ENCODE measurements around the gene ROBO1. TPM values are rescaled to one million over a fixed set of nuclear protein-coding genes. Genes with fewer than 3 reads are reported as not detected.

Gene ROBO1
- total and polyA plus RNA-seq, 2 donors from 2014 or later, result 2.1 to 22.1 TPM

DNA sequence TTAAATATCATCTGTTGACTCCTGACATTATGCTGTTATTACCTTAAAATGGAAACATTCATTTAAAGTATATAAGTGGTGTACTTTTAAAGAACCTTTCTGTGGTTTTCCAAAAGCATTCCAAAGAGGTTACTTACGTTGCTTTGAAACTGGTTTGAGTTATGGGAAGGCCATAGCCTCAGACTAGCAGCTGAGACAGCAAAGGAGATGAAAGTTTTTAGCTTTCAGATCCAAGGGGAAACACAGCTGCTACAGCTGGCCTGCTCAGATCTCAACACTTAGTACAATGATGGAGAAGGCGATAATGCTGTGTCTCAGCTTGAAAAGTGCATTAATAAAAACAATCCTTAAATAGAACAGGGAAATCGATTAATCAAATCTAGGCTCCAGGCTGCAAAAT is 921.1 kb downstream of the ROBO1 start:
- intact Hi-C loops (cut with DNase I), result no loop called here
- H3K27ac ChIP-seq (ENCODE audit: low read depth in 2 of 2, low read length in 2 of 2), result no peak overlapping the region
- H3K27me3 ChIP-seq (ENCODE audit: control insufficient read depth, insufficient read depth, low read length), result no peaks in the 10 kb centered on the region
- no peaks in the 10 kb centered on the region for H3K36me3 ChIP-seq (ENCODE audit: control insufficient read depth in 2 of 3, insufficient read depth in 3 of 3, low read length in 3 of 3)
- H3K9me3 ChIP-seq (ENCODE audit: control insufficient read depth in 2 of 3, insufficient read depth in 1 of 3, low read length in 3 of 3), result no peaks in the 10 kb centered on the region
- H3K4me1 ChIP-seq (ENCODE audit: control insufficient read depth in 2 of 3, insufficient read depth in 2 of 3, low read depth in 1 of 3, low read length in 3 of 3), result no peaks in the 10 kb centered on the region
- H3K4me3 ChIP-seq (ENCODE audit: low read length in 3 of 3), result no peak overlapping the region
- FAIRE-seq, result no peak
- no peak overlapping the region for H3K9ac ChIP-seq (ENCODE audit: low read length in 3 of 3)
- TF ChIP-seq, protein P1, sequence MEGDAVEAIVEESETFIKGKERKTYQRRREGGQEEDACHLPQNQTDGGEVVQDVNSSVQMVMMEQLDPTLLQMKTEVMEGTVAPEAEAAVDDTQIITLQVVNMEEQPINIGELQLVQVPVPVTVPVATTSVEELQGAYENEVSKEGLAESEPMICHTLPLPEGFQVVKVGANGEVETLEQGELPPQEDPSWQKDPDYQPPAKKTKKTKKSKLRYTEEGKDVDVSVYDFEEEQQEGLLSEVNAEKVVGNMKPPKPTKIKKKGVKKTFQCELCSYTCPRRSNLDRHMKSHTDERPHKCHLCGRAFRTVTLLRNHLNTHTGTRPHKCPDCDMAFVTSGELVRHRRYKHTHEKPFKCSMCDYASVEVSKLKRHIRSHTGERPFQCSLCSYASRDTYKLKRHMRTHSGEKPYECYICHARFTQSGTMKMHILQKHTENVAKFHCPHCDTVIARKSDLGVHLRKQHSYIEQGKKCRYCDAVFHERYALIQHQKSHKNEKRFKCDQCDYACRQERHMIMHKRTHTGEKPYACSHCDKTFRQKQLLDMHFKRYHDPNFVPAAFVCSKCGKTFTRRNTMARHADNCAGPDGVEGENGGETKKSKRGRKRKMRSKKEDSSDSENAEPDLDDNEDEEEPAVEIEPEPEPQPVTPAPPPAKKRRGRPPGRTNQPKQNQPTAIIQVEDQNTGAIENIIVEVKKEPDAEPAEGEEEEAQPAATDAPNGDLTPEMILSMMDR (IDR thresholded peaks at IDR 0.05; ENCODE audit: borderline replicate concordance, extremely low read depth, insufficient read depth), result no peak
- DNase-seq, result peak in 3 of 5 donors; percentile 36 to 84 (median 68)

DNA sequence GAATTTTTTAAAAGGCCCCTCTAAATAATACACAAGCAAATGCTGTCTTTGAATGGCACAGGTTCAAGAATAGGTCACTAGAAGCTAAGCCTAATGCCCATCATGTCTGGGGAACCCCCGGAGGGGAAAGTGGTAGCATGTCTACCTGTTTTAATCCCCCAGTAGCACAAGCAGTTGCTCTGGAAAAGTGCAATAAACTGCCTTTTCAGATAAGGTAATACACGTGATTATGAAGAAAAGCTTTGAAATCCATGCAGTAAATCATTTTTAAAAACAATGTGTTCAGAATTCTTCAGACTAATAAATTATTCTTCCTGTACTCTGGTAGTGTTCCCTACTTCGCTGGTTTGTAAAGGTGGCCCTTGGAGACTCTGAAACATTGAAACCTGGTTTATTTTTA is 922.2 kb downstream of the ROBO1 start:
- no peak overlapping the region for H3K4me3 ChIP-seq (ENCODE audit: low read length in 3 of 3)
- no peak overlapping the region for H3K27ac ChIP-seq (ENCODE audit: low read depth in 2 of 2, low read length in 2 of 2)
- DNase-seq (no peak), FAIRE-seq (no peak)
- H3K36me3 ChIP-seq (ENCODE audit: control insufficient read depth in 2 of 3, insufficient read depth in 3 of 3, low read length in 3 of 3), result no peaks in the 10 kb centered on the region
- TF ChIP-seq, protein P1 (IDR thresholded peaks at IDR 0.05; ENCODE audit: borderline replicate concordance, extremely low read depth, insufficient read depth), result no peak
- no peak overlapping the region for H3K9ac ChIP-seq (ENCODE audit: low read length in 3 of 3)
- no peaks in the 10 kb centered on the region for H3K9me3 ChIP-seq (ENCODE audit: control insufficient read depth in 2 of 3, insufficient read depth in 1 of 3, low read length in 3 of 3)
- intact Hi-C loops (cut with DNase I), result no loop called here
- no peaks in the 10 kb centered on the region for H3K27me3 ChIP-seq (ENCODE audit: control insufficient read depth, insufficient read depth, low read length)
- no peaks in the 10 kb centered on the region for H3K4me1 ChIP-seq (ENCODE audit: control insufficient read depth in 2 of 3, insufficient read depth in 2 of 3, low read depth in 1 of 3, low read length in 3 of 3)

DNA sequence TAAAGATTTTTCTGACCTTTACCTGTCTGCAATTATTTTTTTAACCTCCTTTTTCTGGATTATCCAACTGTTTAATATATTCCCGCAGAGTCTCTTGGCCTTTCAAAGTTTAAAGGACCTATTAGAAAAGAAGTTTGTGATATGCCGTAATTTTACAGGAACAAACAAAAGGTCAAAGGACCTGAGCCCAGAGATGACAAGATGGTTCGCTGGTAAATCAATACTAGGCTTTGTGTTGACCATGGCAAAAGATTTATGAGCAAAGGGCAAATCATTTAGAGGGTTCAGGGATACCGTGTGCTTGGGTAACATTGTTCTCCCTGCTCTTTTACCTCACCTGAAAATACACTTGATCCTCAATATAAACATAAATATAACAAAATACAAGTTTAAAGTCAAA is 923.5 kb downstream of the ROBO1 start:
- TF ChIP-seq, protein P1 (IDR thresholded peaks at IDR 0.05; ENCODE audit: borderline replicate concordance, extremely low read depth, insufficient read depth), result no peak

DNA sequence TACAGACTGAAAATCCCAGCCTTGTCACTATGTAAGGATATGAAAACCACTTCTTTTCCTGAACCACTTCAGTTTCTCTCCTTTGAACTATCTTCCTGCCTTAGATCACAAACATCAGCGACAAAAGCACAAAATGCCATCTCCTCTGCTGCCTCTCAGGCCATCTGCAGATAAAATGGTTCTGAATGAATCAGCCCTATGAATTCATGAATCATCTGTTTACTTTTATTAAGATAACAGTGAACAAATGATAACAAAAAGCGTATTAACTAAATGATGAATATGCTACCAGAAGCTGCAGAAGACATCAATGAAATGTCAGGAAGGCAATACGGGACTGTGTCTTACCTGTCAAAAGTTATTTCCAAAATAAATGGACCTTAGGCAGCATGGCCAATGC is 928.1 kb downstream of the ROBO1 start:
- no peaks in the 10 kb centered on the region for H3K27me3 ChIP-seq (ENCODE audit: control insufficient read depth, insufficient read depth, low read length)
- no peak for DNase-seq
- intact Hi-C loops (cut with DNase I), result no loop called here
- no peaks in the 10 kb centered on the region for H3K4me1 ChIP-seq (ENCODE audit: control insufficient read depth in 2 of 3, insufficient read depth in 2 of 3, low read depth in 1 of 3, low read length in 3 of 3)
- H3K4me3 ChIP-seq (ENCODE audit: low read length in 3 of 3), result no peak overlapping the region
- H3K27ac ChIP-seq (ENCODE audit: low read depth in 2 of 2, low read length in 2 of 2), result no peak overlapping the region
- FAIRE-seq, result no peak
- H3K9me3 ChIP-seq (ENCODE audit: control insufficient read depth in 2 of 3, insufficient read depth in 1 of 3, low read length in 3 of 3), result no peaks in the 10 kb centered on the region
- H3K9ac ChIP-seq (ENCODE audit: low read length in 3 of 3), result no peak overlapping the region
- TF ChIP-seq, protein P1 (IDR thresholded peaks at IDR 0.05; ENCODE audit: borderline replicate concordance, extremely low read depth, insufficient read depth), result no peak
- H3K36me3 ChIP-seq (ENCODE audit: control insufficient read depth in 2 of 3, insufficient read depth in 3 of 3, low read length in 3 of 3), result no peaks in the 10 kb centered on the region

More for the DNA sequence above, 923.5 kb downstream of the ROBO1 start:
- no peaks in the 10 kb centered on the region for H3K9me3 ChIP-seq (ENCODE audit: control insufficient read depth in 2 of 3, insufficient read depth in 1 of 3, low read length in 3 of 3)
- H3K9ac ChIP-seq (ENCODE audit: low read length in 3 of 3), result no peak overlapping the region
- no peak overlapping the region for H3K4me3 ChIP-seq (ENCODE audit: low read length in 3 of 3)
- FAIRE-seq (no peak), DNase-seq (peak in 1 of 5 donors; percentile 23)
- no peaks in the 10 kb centered on the region for H3K27me3 ChIP-seq (ENCODE audit: control insufficient read depth, insufficient read depth, low read length)
- intact Hi-C loops (cut with DNase I), result no loop called here
- no peak overlapping the region for H3K27ac ChIP-seq (ENCODE audit: low read depth in 2 of 2, low read length in 2 of 2)
- H3K36me3 ChIP-seq (ENCODE audit: control insufficient read depth in 2 of 3, insufficient read depth in 3 of 3, low read length in 3 of 3), result no peaks in the 10 kb centered on the region
- H3K4me1 ChIP-seq (ENCODE audit: control insufficient read depth in 2 of 3, insufficient read depth in 2 of 3, low read depth in 1 of 3, low read length in 3 of 3), result no peaks in the 10 kb centered on the region

Data from kidney (tissue), 14 donors.